Caco-2 (cell line): ENCODE data around the gene LMF1. TPM values are rescaled to one million over a fixed set of nuclear protein-coding genes. Genes with fewer than 3 reads are reported as not detected.

ENCODE experiments used
- BruUV-seq: library from RNA; stranded (reverse); fragments of 400-500 nt; replicated peaks from 2 replicates; lab custom pipeline; 2021; lab: Mats Ljungman, UMichigan
- CTCF ChIA-PET: fragments of 300-600 bp; sonication (Branson Sonifier 250); formaldehyde crosslinking; loops from one replicate; lab custom pipeline; 2022; ENCODE audit warnings: antibody characterized with exemption; lab: Charles Lee
- POLR2A ChIA-PET: fragments of 300-600 bp; sonication (Branson Sonifier 250); formaldehyde crosslinking; loops from one replicate; lab custom pipeline; 2022; ENCODE audit warnings: antibody characterized with exemption; lab: Charles Lee
- DNase-seq, 2 experiments: peaks; one replicate each; pipeline versions ENCODE4 v3.0.0 to v3.0.0-alpha.2; 2020 to 2022
- H3K27me3 ChIP-seq: replicated peaks from 2 replicates; pipeline ENCODE4 v1.6.0; 2011; ENCODE audit warnings: low read length; ENCODE audit not compliant: control insufficient read depth, insufficient read depth
- H3K36me3 ChIP-seq: 2 replicates; pipeline ENCODE4 v1.5.1; 2011; ENCODE audit warnings: low read length; ENCODE audit not compliant: control insufficient read depth, insufficient read depth
- H3K4me1 ChIP-seq: fragments of 250-450 bp; sonication (Bioruptor Pico); 2 replicates; pipeline ENCODE4 v1.5.1; 2020; ENCODE audit warnings: mild to moderate bottlenecking
- H3K4me3 ChIP-seq: 2 replicates; pipeline ENCODE4 v1.5.1; 2011; ENCODE audit warnings: low read depth, mild to moderate bottlenecking, control low read depth, low read length
- H3K9me3 ChIP-seq: fragments of 250-450 bp; sonication (Bioruptor Pico); 2 replicates; pipeline ENCODE4 v1.5.1; 2020; ENCODE audit warnings: mild to moderate bottlenecking, moderate library complexity
- H3K27ac Mint-ChIP-seq: one replicate; pipeline ENCODE4 v1.8.0; 2022; ENCODE audit warnings: mixed read lengths; ENCODE audit not compliant: unreplicated experiment
- H3K27me3 Mint-ChIP-seq: one replicate; pipeline ENCODE4 v1.8.0; 2022; ENCODE audit warnings: mixed read lengths; ENCODE audit not compliant: insufficient read depth, unreplicated experiment
- H3K36me3 Mint-ChIP-seq: one replicate; pipeline ENCODE4 v1.8.0; 2022; ENCODE audit warnings: mild to moderate bottlenecking, mixed read lengths; ENCODE audit not compliant: insufficient read depth, unreplicated experiment
- H3K4me1 Mint-ChIP-seq: one replicate; pipeline ENCODE4 v1.8.0; 2022; ENCODE audit warnings: low read depth, mixed read lengths; ENCODE audit not compliant: unreplicated experiment
- H3K4me3 Mint-ChIP-seq: one replicate; pipeline ENCODE4 v1.8.0; 2022; ENCODE audit warnings: mild to moderate bottlenecking, moderate library complexity, mixed read lengths; ENCODE audit not compliant: unreplicated experiment
- H3K9me3 Mint-ChIP-seq: one replicate; pipeline ENCODE4 v1.8.0; 2022; ENCODE audit warnings: mixed read lengths; ENCODE audit not compliant: unreplicated experiment
- CTCF ChIP-seq, 2 experiments: fragments of 200-600 bp in 1 of 2; IDR thresholded peaks; 1 replicate in 1 of 2; 2 replicates in 1 of 2; pipeline versions ENCODE4 v1.5.1 to v1.8.0; 2011 to 2022; ENCODE audit warnings: antibody characterized with exemption in 1 of 2, control low read depth in 1 of 2, inconsistent platforms in 1 of 2, low read depth in 1 of 2, low read length in 1 of 2, mild to moderate bottlenecking in 1 of 2, moderate library complexity in 1 of 2; ENCODE audit not compliant: insufficient read depth in 1 of 2, severe bottlenecking in 1 of 2, unreplicated experiment in 1 of 2
- intact Hi-C: fragments of 100-400 bp; cut with micrococcal nuclease; formaldehyde crosslinking; loops from one replicate; pipeline ENCODE4 v1.10.0; 2022; ENCODE audit not compliant: unreplicated experiment
- total RNA-seq: library from RNA; stranded (reverse); gene quantifications from 2 replicates; pipeline ENCODE4 v1.2.3, GENCODE V29; 2022

Gene LMF1
- total RNA-seq, 1 experiment from 2014 or later = 12.3 TPM

- Mint-ChIP-seq H3K4me3 (no peak overlapping the region), H3K4me1 (no peaks in the 10 kb centered on the region), H3K27ac (no peak overlapping the region), H3K9me3 (no peaks in the 10 kb centered on the region), H3K27me3 (no peaks in the 10 kb centered on the region), H3K36me3 (no peaks in the 10 kb centered on the region)
- Histone ChIP-seq H3K36me3 (no peaks in the 10 kb centered on the region), H3K4me3 (no peak overlapping the region), H3K4me1 (peaks cover 10% of the 10 kb centered on the region; the same call in 1 of the 2 replicates), H3K9me3 (no peaks in the 10 kb centered on the region), H3K27me3 (no peaks in the 10 kb centered on the region)
- no peak for DNase-seq
- intact Hi-C loops = no loop called here
- CTCF ChIA-PET = interaction anchor here (0.6 to 0.7 kb wide), 2 partner anchors 106 to 187 kb away, joined by 3 read pairs; no protein-coding TSS in a partner anchor
- TF ChIP-seq CTCF (IDR thresholded peaks at IDR 0.05; ENCODE audit: insufficient read depth in 1 of 2, low read depth in 1 of 2, low read length in 1 of 2, severe bottlenecking in 1 of 2, unreplicated experiment in 1 of 2) = no peak
- POLR2A ChIA-PET = no interaction called here
- BruUV-seq = no TSS peak
These were observed 28.9 kb upstream of the LMF1 start for GRCh38 chr16:999677-1000076.

- H3K4me1 ChIP-seq = peaks cover 10% of the 10 kb centered on the region; the same call in 1 of the 2 replicates
- no peaks in the 10 kb centered on the region for H3K36me3 ChIP-seq
- Mint-ChIP-seq H3K27me3 (no peaks in the 10 kb centered on the region), H3K36me3 (no peaks in the 10 kb centered on the region), H3K9me3 (no peaks in the 10 kb centered on the region), H3K27ac (no peak overlapping the region), H3K4me1 (no peaks in the 10 kb centered on the region), H3K4me3 (no peak overlapping the region)
- no peak for TF ChIP-seq CTCF (IDR thresholded peaks at IDR 0.05; ENCODE audit: insufficient read depth in 1 of 2, low read depth in 1 of 2, low read length in 1 of 2, severe bottlenecking in 1 of 2, unreplicated experiment in 1 of 2)
- BruUV-seq = no TSS peak
- H3K4me3 ChIP-seq = no peak overlapping the region
- POLR2A ChIA-PET = no interaction called here
- no peak for DNase-seq
- CTCF ChIA-PET = interaction anchor here (1.0 kb wide), 1 partner anchor 57 kb away, joined by 3 read pairs; no protein-coding TSS in a partner anchor
- no peaks in the 10 kb centered on the region for H3K9me3 ChIP-seq
- H3K27me3 ChIP-seq = no peaks in the 10 kb centered on the region
- intact Hi-C loops = no loop called here
These were observed 27.8 kb upstream of the LMF1 start for GRCh38 chr16:998615-999014.

GRCh38 chr16:998211-998610 lies 27.4 kb upstream of the LMF1 start:
- intact Hi-C loops = no loop called here
- Mint-ChIP-seq H3K4me1 (no peaks in the 10 kb centered on the region), H3K27ac (no peak overlapping the region), H3K36me3 (no peaks in the 10 kb centered on the region), H3K27me3 (no peaks in the 10 kb centered on the region), H3K4me3 (no peak overlapping the region), H3K9me3 (no peaks in the 10 kb centered on the region)
- H3K4me1 ChIP-seq = peaks cover 10% of the 10 kb centered on the region; the same call in 1 of the 2 replicates
- no peaks in the 10 kb centered on the region for H3K27me3 ChIP-seq
- no peak for DNase-seq
- TF ChIP-seq CTCF (IDR thresholded peaks at IDR 0.05; ENCODE audit: insufficient read depth in 1 of 2, low read depth in 1 of 2, low read length in 1 of 2, severe bottlenecking in 1 of 2, unreplicated experiment in 1 of 2) = no peak
- H3K36me3 ChIP-seq = no peaks in the 10 kb centered on the region
- no peaks in the 10 kb centered on the region for H3K9me3 ChIP-seq
- ChIA-PET CTCF (interaction anchor here (1.0 kb wide), 1 partner anchor 58 kb away, joined by 3 read pairs; no protein-coding TSS in a partner anchor), POLR2A (no interaction called here)
- no peak overlapping the region for H3K4me3 ChIP-seq
- no TSS peak for BruUV-seq
